ENCODE measurements around the gene ZNF862. TPM values are rescaled to one million over a fixed set of nuclear protein-coding genes. Genes with fewer than 3 reads are reported as not detected.

The ZNF862 gene
- total and polyA plus RNA-seq, 2 of the 8 experiments (the other 6 are each of a cell fraction or from before 2014, with no cell fraction given) = 1.8 to 3.9 TPM

- Histone ChIP-seq H3K4ac (replicated peaks; ENCODE audit: insufficient read length, low read depth, low read length) (no peak overlapping the region), H2BK12ac (ENCODE audit: low read depth, low read length) (0 out of 2 replicates have a peak overlapping the region, but pooled peaks have one; percentile 68), H2BK15ac (ENCODE audit: low read length) (no peak overlapping the region), H2BK120ac (replicated peaks; ENCODE audit: low read depth, low read length) (no peak overlapping the region), H3K56ac (replicated peaks; ENCODE audit: insufficient read length, low read depth, low read length) (no peak overlapping the region), H3K4me3 (ENCODE audit: extremely low read depth in 1 of 4, insufficient read depth in 2 of 4, low read depth in 3 of 4, low read length in 4 of 4) (no peak overlapping the region), H3K23ac (ENCODE audit: insufficient read length) (no peak overlapping the region), H2AK5ac (ENCODE audit: low read depth, low read length) (no peak overlapping the region), H4K8ac (ENCODE audit: extremely low read depth, insufficient read depth, low read length) (peak overlapping the region; percentile 35; the same call in 1 of the 2 replicates), H4K5ac (ENCODE audit: insufficient read length, low read depth, low read length) (no peak overlapping the region), H2BK20ac (ENCODE audit: low read length) (0 out of 2 replicates have a peak overlapping the region, but pooled peaks have one; percentile 48), H3K36me3 (ENCODE audit: control insufficient read depth in 2 of 4, insufficient read depth in 4 of 4, low read length in 3 of 4) (no peaks in the 10 kb centered on the region), H3K14ac (ENCODE audit: insufficient read length) (no peak overlapping the region), H2AFZ (ENCODE audit: low read length) (no peak overlapping the region), H3K9me3 (ENCODE audit: insufficient read depth in 2 of 2, low read depth in 1 of 2, low read length in 1 of 2) (no peaks in the 10 kb centered on the region), H3K9ac (replicated peaks in 1 of 4; ENCODE audit: extremely low read depth in 1 of 4, low read depth in 3 of 4, low read length in 3 of 4) (no peak overlapping the region), H3K4me1 (replicated peaks in 1 of 4; ENCODE audit: control insufficient read depth in 3 of 4, insufficient read depth in 4 of 4, low read length in 3 of 4) (no peaks in the 10 kb centered on the region), H2BK5ac (ENCODE audit: low read depth, low read length) (no peak overlapping the region), H3K79me2 (ENCODE audit: control insufficient read depth in 1 of 2, insufficient read depth in 2 of 2, low read length in 2 of 2) (no peaks in the 10 kb centered on the region), H4K20me1 (replicated peaks in 1 of 2; ENCODE audit: control insufficient read depth in 1 of 2, insufficient read depth in 2 of 2, low read length in 2 of 2) (peaks cover 0 to 2% of the 10 kb centered on the region in 2 experiments), H3K23me2 (ENCODE audit: low read depth, low read length) (peaks cover 9% of the 10 kb centered on the region; the same call in 1 of the 2 replicates), H3K18ac (ENCODE audit: extremely low read depth, low read length) (no peak overlapping the region), H3K4me2 (ENCODE audit: insufficient read depth in 1 of 2, low read depth in 2 of 2, low read length in 2 of 2) (no peak overlapping the region), H4K91ac (replicated peaks; ENCODE audit: insufficient read length, low read length) (no peak overlapping the region), H3K27ac (ENCODE audit: low read depth, low read length) (no peak overlapping the region), H3K27me3 (replicated peaks in 1 of 4; ENCODE audit: control insufficient read depth in 3 of 4, extremely low read depth in 1 of 4, insufficient read depth in 3 of 4, low read length in 3 of 4) (peaks cover 0 to 1% (median 0%) of the 10 kb centered on the region in 4 experiments; a peak in 2 of 7 replicates), H3K79me1 (ENCODE audit: low read depth, low read length) (no peaks in the 10 kb centered on the region)
- POLR2A ChIA-PET (ENCODE audit: partially characterized antibody) = interaction anchor here (0.6 to 1.7 kb wide), 5 partner anchors 8 to 56 kb away, joined by 3 to 5 read pairs (median 3); partner anchors contain the start of gene ZNF862
- no peak for FAIRE-seq
- DNase-seq (ENCODE audit: low read depth in 1 of 2, low spot score in 2 of 2) = no peak
- 89% methylated on average over 15 of the region's 19 CpGs; no CpG with 5 or more reads in 1 of the 2 experiments for WGBS, 2 experiments (ENCODE audit: extremely low coverage in 1 of 2, insufficient coverage in 1 of 2, insufficient read length in 1 of 2, insufficient replicate concordance in 2 of 2, low coverage in 1 of 2, low lambda C conversion rate in 2 of 2, missing lambda C conversion rate in 1 of 2)
- CTCF ChIA-PET (ENCODE audit: partially characterized antibody) = interaction anchor here (0.9 to 10.3 kb wide), 21 partner anchors 8 to 198 kb away, joined by 3 to 107 read pairs (median 7); no protein-coding TSS in a partner anchor
- no peak for TF ChIP-seq POU5F1 (IDR thresholded peaks at IDR 0.05; ENCODE audit: low read depth, low read length)
- TF ChIP-seq POLR2AphosphoS5 (IDR thresholded peaks at IDR 0.05; ENCODE audit: low read depth, low read length) = no peak
- TF ChIP-seq SIRT6 (IDR thresholded peaks at IDR 0.05; ENCODE audit: low read length) = no peak
- no peak for TF ChIP-seq CEBPB (IDR thresholded peaks at IDR 0.05; ENCODE audit: low read depth, low read length)
- TF ChIP-seq RNF2 (IDR thresholded peaks at IDR 0.05; ENCODE audit: borderline replicate concordance, low read depth, low read length, missing control alignments, poor library complexity, severe bottlenecking) = no peak
- no peak for TF ChIP-seq HDAC2 (IDR thresholded peaks at IDR 0.05; ENCODE audit: borderline replicate concordance in 1 of 2, low read depth in 2 of 2, low read length in 2 of 2)
- TF ChIP-seq NANOG (IDR thresholded peaks at IDR 0.05; ENCODE audit: insufficient read depth, low read depth, low read length, poor library complexity, severe bottlenecking) = no peak
- no peak for TF ChIP-seq JUN (IDR thresholded peaks at IDR 0.05; ENCODE audit: low read depth, low read length)
- TF ChIP-seq TAF1 (IDR thresholded peaks at IDR 0.05; ENCODE audit: low read depth, low read length) = no peak
- TF ChIP-seq PHF8 (conservative IDR thresholded peaks at IDR 0.05; ENCODE audit: low read depth, low read length) = no peak
Measured at GRCh38 chr7:149796287-149796860, 41.8 kb upstream of the ZNF862 start.
